Measurements from ENCODE around the gene OSBPL5.

Gene OSBPL5

GRCh38 chr11:3096909-3097530, 68.1 kb downstream of the OSBPL5 start:
- no CpG with 5 or more reads among the region's 10 CpGs for WGBS, 2 donors (ENCODE audit: extremely low coverage in 2 of 2, insufficient read length in 2 of 2, insufficient replicate concordance in 1 of 2)
- Histone ChIP-seq H2BK120ac (ENCODE audit: low read depth, low read length) (no peak overlapping the region), H3K9me3 (replicated peaks in 1 of 2; ENCODE audit: control insufficient read depth in 2 of 2, insufficient read depth in 1 of 2, low read depth in 1 of 2, low read length in 2 of 2) (no peaks in the 10 kb centered on the region), H3K23ac (ENCODE audit: low read depth, low read length, poor library complexity) (no peak overlapping the region), H3K36me3 (replicated peaks in 1 of 2; ENCODE audit: control insufficient read depth in 2 of 2, insufficient read depth in 2 of 2, low read length in 2 of 2) (peaks cover 7 to 20% of the 10 kb centered on the region in 2 donors), H3K14ac (ENCODE audit: low read length) (no peak overlapping the region), H3K18ac (ENCODE audit: low read length) (no peak overlapping the region), H3K9ac (ENCODE audit: low read depth, low read length, poor library complexity) (no peak overlapping the region), H3K4me1 (ENCODE audit: control insufficient read depth in 2 of 2, insufficient read depth in 1 of 2, low read depth in 1 of 2, low read length in 2 of 2) (peaks cover 8 to 11% of the 10 kb centered on the region in 2 donors), H2BK5ac (ENCODE audit: low read length) (no peak overlapping the region), H4K8ac (ENCODE audit: low read depth, low read length) (no peak overlapping the region), H3K79me1 (ENCODE audit: low read depth, low read length) (no peaks in the 10 kb centered on the region), H3K4me2 (ENCODE audit: insufficient read depth, low read length, poor library complexity, severe bottlenecking) (no peak overlapping the region), H4K91ac (ENCODE audit: low read depth, low read length, poor library complexity) (no peak overlapping the region), H3K4ac (ENCODE audit: low read length) (no peak overlapping the region), H2BK12ac (ENCODE audit: low read length) (no peak overlapping the region), H2AFZ (ENCODE audit: low read length) (no peak overlapping the region), H2BK15ac (ENCODE audit: low read length) (no peak overlapping the region), H3K27me3 (ENCODE audit: control insufficient read depth in 3 of 3, insufficient read depth in 3 of 3, low read depth in 1 of 3, low read length in 3 of 3) (no peaks in the 10 kb centered on the region), H3K27ac (replicated peaks; ENCODE audit: low read length) (no peak overlapping the region), H2AK5ac (ENCODE audit: low read depth, low read length) (no peak overlapping the region), H3K4me3 (ENCODE audit: low read length in 2 of 2) (no peak overlapping the region)
- DNase-seq (ENCODE audit: low spot score), result no peak

- no peak overlapping the region for H2AK5ac ChIP-seq (ENCODE audit: low read depth, low read length)
- no peak overlapping the region for H3K9ac ChIP-seq (ENCODE audit: low read depth, low read length, poor library complexity)
- no peak overlapping the region for H2BK12ac ChIP-seq (ENCODE audit: low read length)
- peak overlapping the region; percentile 74 for H3K27ac ChIP-seq (replicated peaks; ENCODE audit: low read length)
- H3K79me1 ChIP-seq (ENCODE audit: low read depth, low read length), result no peaks in the 10 kb centered on the region
- H3K9me3 ChIP-seq (replicated peaks in 1 of 2; ENCODE audit: control insufficient read depth in 2 of 2, insufficient read depth in 1 of 2, low read depth in 1 of 2, low read length in 2 of 2), result no peaks in the 10 kb centered on the region
- H3K23ac ChIP-seq (ENCODE audit: low read depth, low read length, poor library complexity), result no peak overlapping the region
- H3K4me3 ChIP-seq (ENCODE audit: low read length in 2 of 2), result no peak overlapping the region
- peak; percentile 59 for DNase-seq (ENCODE audit: low spot score)
- H3K36me3 ChIP-seq (replicated peaks in 1 of 2; ENCODE audit: control insufficient read depth in 2 of 2, insufficient read depth in 2 of 2, low read length in 2 of 2), result peaks cover 7 to 20% of the 10 kb centered on the region in 2 donors
- H2BK5ac ChIP-seq (ENCODE audit: low read length), result no peak overlapping the region
- H2BK120ac ChIP-seq (ENCODE audit: low read depth, low read length), result no peak overlapping the region
- no peak overlapping the region for H3K14ac ChIP-seq (ENCODE audit: low read length)
- H3K18ac ChIP-seq (ENCODE audit: low read length), result no peak overlapping the region
- H2BK15ac ChIP-seq (ENCODE audit: low read length), result no peak overlapping the region
- no peaks in the 10 kb centered on the region for H3K27me3 ChIP-seq (ENCODE audit: control insufficient read depth in 3 of 3, insufficient read depth in 3 of 3, low read depth in 1 of 3, low read length in 3 of 3)
- no peak overlapping the region for H4K8ac ChIP-seq (ENCODE audit: low read depth, low read length)
- H2AFZ ChIP-seq (ENCODE audit: low read length), result no peak overlapping the region
- no peak overlapping the region for H3K4me2 ChIP-seq (ENCODE audit: insufficient read depth, low read length, poor library complexity, severe bottlenecking)
- no CpG with 5 or more reads among the region's 15 CpGs for WGBS, 2 donors (ENCODE audit: extremely low coverage in 2 of 2, insufficient read length in 2 of 2, insufficient replicate concordance in 1 of 2)
- H3K4ac ChIP-seq (ENCODE audit: low read length), result no peak overlapping the region
- H3K4me1 ChIP-seq (ENCODE audit: control insufficient read depth in 2 of 2, insufficient read depth in 1 of 2, low read depth in 1 of 2, low read length in 2 of 2), result peaks cover 8 to 16% of the 10 kb centered on the region in 2 donors
- no peak overlapping the region for H4K91ac ChIP-seq (ENCODE audit: low read depth, low read length, poor library complexity)
Measured at GRCh38 chr11:3095712-3096361, 69.3 kb downstream of the OSBPL5 start.

- Histone ChIP-seq H3K4ac (ENCODE audit: low read length) (no peak overlapping the region), H3K4me2 (ENCODE audit: insufficient read depth, low read length, poor library complexity, severe bottlenecking) (no peak overlapping the region), H3K9ac (ENCODE audit: low read depth, low read length, poor library complexity) (no peak overlapping the region), H2AK5ac (ENCODE audit: low read depth, low read length) (peak overlapping the region; percentile 95), H2BK12ac (ENCODE audit: low read length) (peak overlapping the region; percentile 53), H3K9me3 (replicated peaks in 1 of 2; ENCODE audit: control insufficient read depth in 2 of 2, insufficient read depth in 1 of 2, low read depth in 1 of 2, low read length in 2 of 2) (no peaks in the 10 kb centered on the region), H3K36me3 (replicated peaks in 1 of 2; ENCODE audit: control insufficient read depth in 2 of 2, insufficient read depth in 2 of 2, low read length in 2 of 2) (peaks cover 5 to 16% of the 10 kb centered on the region in 2 donors), H4K8ac (ENCODE audit: low read depth, low read length) (no peak overlapping the region), H3K18ac (ENCODE audit: low read length) (peak overlapping the region; percentile 60), H3K4me3 (ENCODE audit: low read length in 2 of 2) (no peak overlapping the region), H3K14ac (ENCODE audit: low read length) (peak overlapping the region; percentile 11), H3K27me3 (ENCODE audit: control insufficient read depth in 3 of 3, insufficient read depth in 3 of 3, low read depth in 1 of 3, low read length in 3 of 3) (no peaks in the 10 kb centered on the region), H2BK15ac (ENCODE audit: low read length) (peak overlapping the region; percentile 75), H2BK5ac (ENCODE audit: low read length) (no peak overlapping the region), H2AFZ (ENCODE audit: low read length) (no peak overlapping the region), H3K79me1 (ENCODE audit: low read depth, low read length) (peaks cover 2% of the 10 kb centered on the region), H3K4me1 (ENCODE audit: control insufficient read depth in 2 of 2, insufficient read depth in 1 of 2, low read depth in 1 of 2, low read length in 2 of 2) (peaks cover 8 to 16% of the 10 kb centered on the region in 2 donors), H3K27ac (replicated peaks; ENCODE audit: low read length) (no peak overlapping the region), H2BK120ac (ENCODE audit: low read depth, low read length) (no peak overlapping the region), H4K91ac (ENCODE audit: low read depth, low read length, poor library complexity) (peak overlapping the region; percentile 9), H3K23ac (ENCODE audit: low read depth, low read length, poor library complexity) (no peak overlapping the region)
- no peak for DNase-seq (ENCODE audit: low spot score)
- WGBS, 2 donors (ENCODE audit: extremely low coverage in 2 of 2, insufficient read length in 2 of 2, insufficient replicate concordance in 1 of 2), result no CpG with 5 or more reads among the region's 21 CpGs
Measured at GRCh38 chr11:3094223-3094824, 70.8 kb downstream of the OSBPL5 start.
